UCSD-AML1 (cell line): ENCODE results near the gene ALCAM.

Experiments
- DNase-seq: peaks from one replicate; lab custom pipeline; 2025; ENCODE audit not compliant: unreplicated experiment; lab: John Stamatoyannopoulos, UW

Gene ALCAM

GRCh38 chr3:105366326-105367062 lies at the start of gene ALCAM:
Gene ALCAM, plus strand, starts transcription at chr3:105366909.
- peak; percentile 66 for DNase-seq

DNA sequence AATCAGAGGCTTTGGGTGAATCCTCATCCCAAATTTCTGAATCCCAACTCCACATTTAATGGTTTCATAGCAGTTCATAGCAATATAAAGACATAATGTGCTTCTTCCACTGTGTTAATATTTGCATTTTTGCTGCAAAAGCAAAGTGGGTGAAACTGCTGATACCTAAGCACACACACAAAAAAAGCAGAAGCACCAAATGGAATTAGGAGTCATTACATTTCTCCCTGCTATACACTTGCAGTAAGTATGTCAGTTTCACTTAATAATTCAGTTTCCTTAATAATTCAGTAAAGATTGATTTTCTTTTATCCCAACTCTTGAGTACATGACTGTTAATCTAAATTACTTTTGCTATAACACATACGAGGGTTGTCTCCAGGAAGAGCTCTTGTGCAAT lies 48.9 kb upstream of the ALCAM start:
- no peak for DNase-seq

DNA sequence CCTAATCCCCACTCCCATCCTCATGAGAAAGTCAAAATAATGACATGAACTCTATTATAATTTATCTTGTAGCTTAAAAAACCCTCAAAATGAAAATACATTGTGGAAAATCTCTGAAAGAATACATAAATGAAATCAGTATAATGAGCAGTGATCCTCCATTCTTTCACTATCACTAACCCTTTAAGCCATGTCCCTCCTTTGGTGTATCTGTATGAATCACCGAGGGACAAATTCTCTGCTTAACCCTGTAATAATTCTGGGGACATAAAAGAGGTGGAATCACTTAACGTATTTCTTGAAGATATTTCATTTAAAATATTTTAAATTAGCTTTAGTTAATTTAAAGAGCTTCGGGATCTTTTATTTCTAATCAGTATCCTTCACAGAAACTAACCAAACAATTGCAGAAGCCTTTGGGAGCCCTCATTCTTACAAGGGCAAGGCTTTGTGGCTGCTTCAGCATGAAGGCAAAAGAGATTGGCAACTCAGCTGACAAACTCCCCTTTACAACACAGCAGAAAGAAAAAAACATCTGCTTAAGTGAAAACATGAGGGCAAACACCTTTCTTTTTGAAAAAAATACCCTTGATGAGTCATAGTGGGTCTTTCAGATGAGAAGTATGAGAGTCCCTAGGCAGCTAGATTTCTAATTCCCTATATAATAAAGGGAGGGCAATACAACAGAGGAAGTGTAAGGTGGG lies 44.0 kb upstream of the ALCAM start:
- DNase-seq = no peak

GRCh38 chr3:105323274-105323599 lies 43.5 kb upstream of the ALCAM start:
- DNase-seq = no peak

- no peak for DNase-seq
Measured at GRCh38 chr3:105324951-105325350, 41.8 kb upstream of the ALCAM start.

DNA sequence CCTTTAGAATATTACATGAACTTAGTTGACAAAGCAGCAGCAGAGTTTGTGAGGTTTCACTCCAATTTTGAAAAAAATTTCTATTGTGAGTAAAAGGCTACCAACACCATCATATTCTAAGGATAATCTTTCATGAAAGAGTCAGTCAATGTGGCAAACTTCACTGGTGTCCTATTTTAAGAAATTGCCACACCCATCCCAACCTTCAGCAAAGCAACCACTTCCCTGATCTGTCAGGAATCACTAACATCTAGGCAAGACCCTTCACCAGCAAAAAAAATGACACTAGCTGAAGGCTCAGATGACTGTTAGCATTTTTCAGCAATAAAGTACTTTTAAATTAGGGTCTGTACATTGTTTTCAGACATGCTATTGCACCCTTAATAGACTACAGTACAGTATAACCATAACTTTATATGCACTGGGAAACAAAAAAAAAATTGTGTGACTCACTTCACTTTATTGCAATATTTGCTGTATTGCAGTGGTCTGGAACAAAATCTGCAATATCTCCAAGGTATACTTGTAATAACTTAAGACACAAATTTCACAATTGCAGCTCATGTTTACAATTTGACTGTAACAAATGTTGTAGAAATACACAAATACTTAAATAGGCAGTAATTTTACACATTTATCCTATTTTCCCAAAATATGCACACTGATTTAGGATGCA lies 38.9 kb upstream of the ALCAM start:
- no peak for DNase-seq

DNA sequence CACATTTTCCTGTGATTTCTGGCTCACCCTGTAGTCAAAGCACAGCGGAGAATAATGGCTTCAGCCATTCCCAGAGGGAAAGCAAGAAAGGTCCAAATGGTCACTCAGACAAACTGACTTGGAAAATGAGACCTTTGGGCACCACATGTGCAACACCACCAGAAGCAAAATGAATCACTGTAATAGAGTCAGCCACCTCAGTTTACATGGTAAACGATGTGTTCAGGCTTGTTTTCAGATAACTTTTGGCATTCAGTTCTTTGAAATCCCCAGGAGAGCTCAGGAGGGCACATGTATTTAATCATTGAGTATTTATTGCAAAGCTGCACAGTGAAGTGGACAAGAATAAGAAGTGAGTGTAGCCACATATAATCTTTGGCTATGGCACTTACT lies 38.4 kb upstream of the ALCAM start:
- DNase-seq = no peak

- no peak for DNase-seq
Measured at GRCh38 chr3:105332961-105333360, 33.7 kb upstream of the ALCAM start.

DNA sequence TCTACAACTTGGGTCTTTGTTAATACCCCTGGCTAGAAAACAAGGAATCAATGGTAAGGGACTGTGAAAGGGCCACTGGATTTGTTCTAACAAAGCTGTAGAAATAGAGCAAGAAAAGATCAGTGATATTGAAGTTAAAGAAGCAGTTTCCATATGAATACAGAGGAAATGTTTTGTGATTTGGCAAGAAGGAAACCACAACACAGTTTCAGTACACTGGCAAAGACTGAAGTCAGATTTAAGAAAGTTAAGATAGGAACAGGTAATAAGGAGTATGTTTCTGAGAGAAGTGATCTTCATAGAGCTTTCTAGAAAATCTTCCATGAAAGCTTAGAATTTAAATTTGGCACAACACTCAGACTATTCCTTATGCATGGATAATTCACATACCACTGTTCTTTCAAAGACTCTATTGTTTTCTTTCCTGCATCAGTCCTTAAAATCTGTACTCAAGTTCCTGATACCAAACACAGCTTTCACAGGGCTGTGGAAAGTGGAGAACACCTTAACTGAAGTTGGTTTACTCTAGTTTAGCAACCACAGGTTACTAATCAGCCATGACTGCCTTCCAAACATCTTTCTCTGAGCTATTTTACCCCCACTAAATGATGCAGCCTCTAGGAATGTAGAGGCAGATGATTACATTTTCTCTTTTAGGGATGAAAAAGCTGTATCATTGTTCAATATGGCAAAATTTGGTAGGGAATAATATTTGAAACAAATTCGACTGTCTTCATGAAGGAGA lies 32.4 kb upstream of the ALCAM start:
- DNase-seq = no peak

GRCh38 chr3:105339946-105340345 lies 26.8 kb upstream of the ALCAM start:
- no peak for DNase-seq

GRCh38 chr3:105343991-105344390 lies 22.7 kb upstream of the ALCAM start:
- no peak for DNase-seq

DNA sequence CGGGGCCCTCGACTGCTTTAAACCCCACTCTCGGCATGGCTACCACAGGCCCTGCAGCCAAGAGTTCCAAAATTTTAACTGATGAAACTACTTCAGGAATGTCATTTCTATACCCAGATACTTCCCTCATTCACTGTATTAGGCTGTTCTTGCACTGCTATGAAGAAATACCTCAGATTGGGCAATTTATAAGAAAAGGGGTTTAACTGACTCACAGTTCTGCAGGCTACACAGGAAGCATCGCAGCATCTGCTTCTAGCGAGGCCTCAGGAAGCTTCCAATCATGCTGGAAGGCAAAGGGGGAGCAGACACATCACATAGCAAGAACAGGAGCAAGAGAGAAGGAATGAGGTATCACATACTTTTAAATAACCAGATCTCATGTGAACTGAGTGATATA lies 21.6 kb upstream of the ALCAM start:
- no peak for DNase-seq

DNA sequence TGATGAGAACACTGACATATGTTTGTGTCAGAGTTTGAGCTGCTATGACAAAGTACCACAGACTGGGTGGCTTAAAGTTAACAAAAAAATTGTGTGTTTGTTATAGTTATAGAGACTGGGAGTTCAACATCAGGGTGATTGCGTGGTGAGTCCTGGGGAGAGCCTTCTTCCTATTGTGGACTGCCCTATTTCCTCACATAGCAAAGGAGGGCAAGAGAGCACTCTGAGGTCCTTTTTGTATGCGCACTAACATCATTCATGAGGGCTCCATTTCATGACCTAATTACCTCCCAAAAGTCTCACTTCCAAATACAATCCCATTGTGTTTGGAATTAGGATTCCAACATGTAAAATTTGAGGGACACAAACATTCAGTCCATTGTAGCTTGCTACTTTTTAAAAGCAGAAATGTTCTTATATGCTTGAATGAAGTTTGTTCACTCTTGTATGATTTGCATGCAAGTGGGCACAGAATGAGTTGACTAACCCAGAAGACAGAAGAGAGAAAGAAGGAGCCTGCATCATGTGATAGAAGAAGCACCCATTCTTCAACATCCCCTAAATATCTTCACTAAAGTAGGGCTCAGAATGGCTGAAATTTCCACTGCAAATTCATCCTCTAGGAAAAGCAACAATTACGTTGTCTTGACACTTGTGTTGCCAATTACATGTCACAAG lies 18.9 kb upstream of the ALCAM start:
- no peak for DNase-seq

GRCh38 chr3:105348307-105348706 lies 18.4 kb upstream of the ALCAM start:
- no peak for DNase-seq

DNA sequence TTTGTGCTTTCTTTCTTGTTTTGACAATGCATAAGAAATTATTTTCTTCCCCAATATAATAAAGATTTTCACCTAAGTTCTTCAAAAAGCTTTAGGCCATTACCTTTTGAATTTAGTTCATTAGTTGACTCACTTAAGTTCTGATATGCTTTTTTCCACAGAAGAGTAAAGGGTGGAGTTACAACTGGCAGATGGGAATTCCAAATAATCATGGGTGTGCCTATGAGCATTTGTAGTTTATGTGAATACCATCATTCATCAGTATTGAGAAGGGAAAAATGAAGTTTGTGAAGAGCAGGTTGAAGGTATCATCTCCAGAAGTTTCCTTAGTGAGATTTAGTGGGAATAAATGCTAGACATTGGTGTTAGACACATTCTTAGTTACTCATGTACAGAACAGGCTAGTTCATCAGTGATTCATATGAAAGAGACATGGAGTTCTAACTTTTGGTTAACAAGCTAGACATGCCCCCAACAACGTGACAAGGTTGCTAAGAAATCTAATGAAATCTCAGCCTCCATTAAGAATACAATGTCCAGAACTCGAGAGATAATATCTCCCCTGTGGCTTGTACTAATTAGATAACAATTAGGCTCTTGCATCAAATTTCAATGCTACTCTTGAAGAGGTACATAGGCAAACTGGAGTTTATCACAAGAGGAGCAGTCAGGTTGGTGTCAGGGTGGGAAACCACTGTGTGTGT lies 16.9 kb upstream of the ALCAM start:
- DNase-seq = no peak

GRCh38 chr3:105351821-105352220 lies 14.9 kb upstream of the ALCAM start:
- no peak for DNase-seq

DNA sequence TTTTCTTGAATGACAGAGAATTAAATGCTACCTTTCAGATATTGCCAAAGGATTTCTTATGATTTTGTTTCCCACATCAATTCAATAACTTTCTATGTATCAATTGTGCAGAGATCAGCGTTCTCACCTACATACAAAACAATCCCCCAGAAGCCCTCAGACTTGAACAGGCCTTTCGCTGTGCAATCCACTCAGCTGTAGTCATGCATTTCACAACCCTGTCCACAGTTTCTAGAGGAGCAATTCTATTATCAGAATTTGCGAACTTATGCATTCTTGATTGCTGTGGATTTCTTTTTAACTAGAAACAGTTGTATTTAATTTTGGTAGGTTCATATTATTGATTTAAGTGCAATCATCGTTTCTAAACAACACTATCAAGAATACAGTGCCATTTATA lies 13.7 kb upstream of the ALCAM start:
- DNase-seq = no peak

DNA sequence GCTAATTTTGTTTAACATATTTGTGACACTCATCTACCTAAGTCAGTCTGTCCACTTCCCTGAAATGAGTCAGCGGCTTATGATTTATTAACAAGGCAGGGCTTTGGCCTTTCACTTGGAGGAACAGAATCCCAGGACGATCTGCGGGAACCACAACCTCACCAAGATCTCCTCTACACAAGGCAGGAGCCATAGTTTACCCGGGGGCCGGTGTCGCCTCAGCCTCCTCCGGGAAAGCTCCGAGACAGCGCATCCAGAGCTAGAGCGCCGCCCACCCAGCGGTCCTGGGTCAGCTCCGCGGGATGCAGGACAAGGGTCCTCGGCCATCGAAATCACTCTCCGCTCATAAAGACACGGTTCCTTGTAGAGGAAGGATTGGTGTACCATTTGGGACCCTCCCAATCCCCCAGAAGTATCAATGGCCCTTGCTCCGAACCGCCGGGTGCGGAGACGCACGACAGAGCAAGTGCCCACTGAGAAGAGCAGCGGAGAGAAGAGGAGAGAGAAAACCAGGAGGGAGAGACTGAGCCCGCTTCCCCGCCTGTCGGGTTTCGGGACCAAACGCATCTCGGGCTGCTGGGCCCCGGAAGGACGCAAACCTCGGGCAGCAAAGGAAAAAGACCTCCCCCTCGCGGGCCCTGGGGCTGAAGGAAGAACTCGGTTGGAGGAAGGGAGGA lies 13.1 kb upstream of the ALCAM start:
- DNase-seq = no peak

DNA sequence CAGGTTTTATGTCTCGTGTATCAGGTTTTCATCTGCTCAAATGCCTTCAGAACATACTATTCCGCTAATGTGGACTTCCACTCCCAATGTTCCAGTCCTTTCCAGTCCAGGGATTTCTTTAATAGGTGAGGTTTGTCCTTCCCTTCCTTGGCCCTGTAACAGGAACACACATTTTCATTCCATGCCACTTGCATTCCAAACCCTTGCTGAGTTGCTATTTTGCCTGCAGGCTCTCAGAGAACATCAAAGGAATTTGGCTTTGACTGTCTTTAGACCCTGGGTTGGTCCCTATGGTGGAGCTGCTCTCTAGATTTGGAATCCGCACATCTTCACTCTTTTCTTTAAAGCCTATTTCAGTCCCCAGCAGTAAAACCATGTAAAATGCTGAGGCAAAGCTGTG lies 12.3 kb upstream of the ALCAM start:
- DNase-seq = no peak
